ENCODE results near the gene XKR8. TPM values are rescaled to one million over a fixed set of nuclear protein-coding genes. Genes with fewer than 3 reads are reported as not detected.

Gene XKR8
- total RNA-seq, 2 experiments from 2014 or later, result 0.38 to 2.3 TPM

GRCh38 chr1:27931184-27931583 lies 28.6 kb upstream of the XKR8 start:
- POLR2A ChIA-PET, result interaction anchor here (0.7 kb wide), 1 partner anchor 44 kb away, joined by 6 read pairs; no protein-coding TSS in a partner anchor
- H2AFZ ChIP-seq (ENCODE audit: low read length), result no peak overlapping the region
- intact Hi-C loops (cut with micrococcal nuclease; ENCODE audit: unreplicated experiment), result loop anchor here (5.0 kb wide), 1 partner anchor 74 kb away; no protein-coding TSS in a partner anchor

GRCh38 chr1:27931759-27932158 lies 28.0 kb upstream of the XKR8 start:
- CTCF ChIA-PET (ENCODE audit: unreplicated experiment), result no interaction called here
- peaks cover 25% of the 10 kb centered on the region for H3K4me1 ChIP-seq (ENCODE audit: insufficient read depth, low read length, poor library complexity, severe bottlenecking)
- intact Hi-C loops (cut with micrococcal nuclease; ENCODE audit: unreplicated experiment), result loop anchor here (5.0 kb wide), 1 partner anchor 74 kb away; no protein-coding TSS in a partner anchor
- no peaks in the 10 kb centered on the region for H4K20me1 ChIP-seq (ENCODE audit: insufficient read depth, low read length)
- no peaks in the 10 kb centered on the region for H3K9me2 ChIP-seq (ENCODE audit: insufficient read depth, low read length)
- H3K4me3 ChIP-seq (ENCODE audit: low read depth, low read length, poor library complexity, severe bottlenecking), result no peak overlapping the region
- H3K9me3 ChIP-seq (ENCODE audit: low read length), result no peaks in the 10 kb centered on the region
- H3K27ac ChIP-seq (ENCODE audit: low read depth, low read length, poor library complexity, severe bottlenecking), result no peak overlapping the region
- POLR2A ChIA-PET, result interaction anchor here (0.7 kb wide), 3 partner anchors 12 to 43 kb away, joined by 3 to 6 read pairs (median 4); no protein-coding TSS in a partner anchor
- DNase-seq (ENCODE audit: low spot score), result no peak
- no peak overlapping the region for H3K4me2 ChIP-seq (ENCODE audit: low read length)
- H2AFZ ChIP-seq (ENCODE audit: low read length), result no peak overlapping the region
- no peak for TF ChIP-seq EZH2phosphoT487 (IDR thresholded peaks at IDR 0.05; ENCODE audit: borderline replicate concordance, low read depth, low read length)
- TF ChIP-seq, protein P1, sequence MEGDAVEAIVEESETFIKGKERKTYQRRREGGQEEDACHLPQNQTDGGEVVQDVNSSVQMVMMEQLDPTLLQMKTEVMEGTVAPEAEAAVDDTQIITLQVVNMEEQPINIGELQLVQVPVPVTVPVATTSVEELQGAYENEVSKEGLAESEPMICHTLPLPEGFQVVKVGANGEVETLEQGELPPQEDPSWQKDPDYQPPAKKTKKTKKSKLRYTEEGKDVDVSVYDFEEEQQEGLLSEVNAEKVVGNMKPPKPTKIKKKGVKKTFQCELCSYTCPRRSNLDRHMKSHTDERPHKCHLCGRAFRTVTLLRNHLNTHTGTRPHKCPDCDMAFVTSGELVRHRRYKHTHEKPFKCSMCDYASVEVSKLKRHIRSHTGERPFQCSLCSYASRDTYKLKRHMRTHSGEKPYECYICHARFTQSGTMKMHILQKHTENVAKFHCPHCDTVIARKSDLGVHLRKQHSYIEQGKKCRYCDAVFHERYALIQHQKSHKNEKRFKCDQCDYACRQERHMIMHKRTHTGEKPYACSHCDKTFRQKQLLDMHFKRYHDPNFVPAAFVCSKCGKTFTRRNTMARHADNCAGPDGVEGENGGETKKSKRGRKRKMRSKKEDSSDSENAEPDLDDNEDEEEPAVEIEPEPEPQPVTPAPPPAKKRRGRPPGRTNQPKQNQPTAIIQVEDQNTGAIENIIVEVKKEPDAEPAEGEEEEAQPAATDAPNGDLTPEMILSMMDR (conservative IDR thresholded peaks at IDR 0.05; ENCODE audit: low read length), result no peak
- BruUV-seq (replicated peaks), result no TSS peak
- H3K79me2 ChIP-seq (ENCODE audit: insufficient read depth, low read depth, low read length), result no peaks in the 10 kb centered on the region
- no peaks in the 10 kb centered on the region for H3K36me3 ChIP-seq (ENCODE audit: insufficient read depth, low read length)

More at GRCh38 chr1:27931184-27931583, 28.6 kb upstream of the XKR8 start:
- no peaks in the 10 kb centered on the region for H4K20me1 ChIP-seq (ENCODE audit: insufficient read depth, low read length)
- H3K36me3 ChIP-seq (ENCODE audit: insufficient read depth, low read length), result no peaks in the 10 kb centered on the region
- peaks cover 25% of the 10 kb centered on the region for H3K4me1 ChIP-seq (ENCODE audit: insufficient read depth, low read length, poor library complexity, severe bottlenecking)
- H3K9me3 ChIP-seq (ENCODE audit: low read length), result no peaks in the 10 kb centered on the region
- CTCF ChIA-PET (ENCODE audit: unreplicated experiment), result no interaction called here
- H3K9me2 ChIP-seq (ENCODE audit: insufficient read depth, low read length), result no peaks in the 10 kb centered on the region
- no peak for DNase-seq (ENCODE audit: low spot score)
- no peak overlapping the region for H3K4me3 ChIP-seq (ENCODE audit: low read depth, low read length, poor library complexity, severe bottlenecking)
- H3K4me2 ChIP-seq (ENCODE audit: low read length), result no peak overlapping the region
- TF ChIP-seq EZH2phosphoT487 (IDR thresholded peaks at IDR 0.05; ENCODE audit: borderline replicate concordance, low read depth, low read length), result no peak
- TF ChIP-seq, protein P1 (conservative IDR thresholded peaks at IDR 0.05; ENCODE audit: low read length), result no peak
- no peak overlapping the region for H3K27ac ChIP-seq (ENCODE audit: low read depth, low read length, poor library complexity, severe bottlenecking)
- H3K79me2 ChIP-seq (ENCODE audit: insufficient read depth, low read depth, low read length), result no peaks in the 10 kb centered on the region
- no TSS peak for BruUV-seq (replicated peaks)

- Histone ChIP-seq H3K9me3 (ENCODE audit: low read length) (no peaks in the 10 kb centered on the region), H3K79me2 (ENCODE audit: insufficient read depth, low read depth, low read length) (no peaks in the 10 kb centered on the region), H3K4me2 (ENCODE audit: low read length) (peak within 1 kb of the TSS; percentile 51), H3K27ac (ENCODE audit: low read depth, low read length, poor library complexity, severe bottlenecking) (no peak within 1 kb of the TSS), H3K4me3 (ENCODE audit: low read depth, low read length, poor library complexity, severe bottlenecking) (peak within 1 kb of the TSS; percentile 34), H3K36me3 (ENCODE audit: insufficient read depth, low read length) (no peaks in the 10 kb centered on the region), H3K9me2 (ENCODE audit: insufficient read depth, low read length) (no peaks in the 10 kb centered on the region), H4K20me1 (ENCODE audit: insufficient read depth, low read length) (no peaks in the 10 kb centered on the region), H2AFZ (ENCODE audit: low read length) (peak within 1 kb of the TSS; percentile 65; the same call in 1 of the 2 replicates), H3K4me1 (ENCODE audit: insufficient read depth, low read length, poor library complexity, severe bottlenecking) (peaks cover 27% of the 10 kb centered on the region)
- intact Hi-C loops (cut with micrococcal nuclease; ENCODE audit: unreplicated experiment), result loop anchor here (5.0 kb wide), 1 partner anchor 78 kb away; no protein-coding TSS in a partner anchor
- ChIA-PET CTCF (ENCODE audit: unreplicated experiment) (no interaction called here), POLR2A (no interaction called here)
- DNase-seq (ENCODE audit: low spot score), result peak; percentile 21
- no peak for TF ChIP-seq EZH2phosphoT487 (IDR thresholded peaks at IDR 0.05; ENCODE audit: borderline replicate concordance, low read depth, low read length)
- TF ChIP-seq, protein P1 (conservative IDR thresholded peaks at IDR 0.05; ENCODE audit: low read length), result no peak
- BruUV-seq (replicated peaks), result no TSS peak
Measured at GRCh38 chr1:27934818-27935549, 24.8 kb upstream of the XKR8 start, which contains the start of gene SMPDL3B. TSS of gene SMPDL3B (plus strand) at chr1:27935000. CDS start at chr1:27935184, 184 bp downstream.
